Renal pelvis (tissue), 4 donors: ENCODE results near the gene ITIH3. TPM values are rescaled to one million over a fixed set of nuclear protein-coding genes. Genes with fewer than 3 reads are reported as not detected.

Experiments used
- DNase-seq: peaks from one replicate; pipeline ENCODE4 v3.0.0-alpha.2; 2013
- polyA plus RNA-seq, 3 donors: library from polyadenylated mRNA; unstranded; fragments of 120-200 nt; gene quantifications; one replicate each; pipeline ENCODE4 v1.2.1, GENCODE V29; 2013; ENCODE audit not compliant: insufficient read length in 3 of 3

The ITIH3 gene
- polyA plus RNA-seq, 3 donors, result 5.5 to 9.5 (median 5.7) TPM

DNA sequence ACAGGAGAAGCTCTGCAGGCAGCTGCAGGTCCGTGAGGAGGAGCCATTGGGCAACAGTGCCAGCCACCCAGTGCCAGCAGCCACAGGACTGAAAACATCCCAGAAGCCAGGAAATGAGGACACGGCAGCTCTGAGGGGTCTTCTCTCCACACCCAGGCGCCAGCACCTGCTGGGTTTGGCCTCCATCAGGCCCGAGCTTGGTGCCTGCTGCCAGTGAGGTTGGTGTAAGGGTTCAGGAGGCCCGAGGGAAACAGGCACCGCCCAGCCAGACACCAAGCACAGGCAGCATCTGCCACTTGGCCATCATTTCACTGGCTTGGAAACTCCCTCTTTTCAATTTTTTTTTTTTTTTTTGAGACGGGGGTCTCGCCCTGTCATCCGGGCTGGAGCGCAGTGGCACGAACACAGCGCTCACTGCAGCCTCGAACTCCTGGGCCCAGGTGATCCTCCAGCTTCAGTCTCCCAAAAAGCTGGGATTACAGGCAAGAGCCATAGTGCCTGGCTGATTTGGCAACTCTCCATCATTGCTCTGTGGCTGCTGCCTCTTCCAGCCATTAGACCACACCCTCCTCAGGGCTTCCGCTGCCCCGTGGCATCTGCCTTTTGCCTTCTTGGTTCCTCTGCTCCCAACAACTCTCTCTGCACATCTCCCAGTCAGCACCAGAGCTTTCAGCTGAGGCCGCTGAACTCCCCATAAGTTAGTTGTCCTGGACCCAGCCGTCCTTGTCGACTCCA, 1.5 kb upstream of the ITIH3 start:
- no peak for DNase-seq

DNA sequence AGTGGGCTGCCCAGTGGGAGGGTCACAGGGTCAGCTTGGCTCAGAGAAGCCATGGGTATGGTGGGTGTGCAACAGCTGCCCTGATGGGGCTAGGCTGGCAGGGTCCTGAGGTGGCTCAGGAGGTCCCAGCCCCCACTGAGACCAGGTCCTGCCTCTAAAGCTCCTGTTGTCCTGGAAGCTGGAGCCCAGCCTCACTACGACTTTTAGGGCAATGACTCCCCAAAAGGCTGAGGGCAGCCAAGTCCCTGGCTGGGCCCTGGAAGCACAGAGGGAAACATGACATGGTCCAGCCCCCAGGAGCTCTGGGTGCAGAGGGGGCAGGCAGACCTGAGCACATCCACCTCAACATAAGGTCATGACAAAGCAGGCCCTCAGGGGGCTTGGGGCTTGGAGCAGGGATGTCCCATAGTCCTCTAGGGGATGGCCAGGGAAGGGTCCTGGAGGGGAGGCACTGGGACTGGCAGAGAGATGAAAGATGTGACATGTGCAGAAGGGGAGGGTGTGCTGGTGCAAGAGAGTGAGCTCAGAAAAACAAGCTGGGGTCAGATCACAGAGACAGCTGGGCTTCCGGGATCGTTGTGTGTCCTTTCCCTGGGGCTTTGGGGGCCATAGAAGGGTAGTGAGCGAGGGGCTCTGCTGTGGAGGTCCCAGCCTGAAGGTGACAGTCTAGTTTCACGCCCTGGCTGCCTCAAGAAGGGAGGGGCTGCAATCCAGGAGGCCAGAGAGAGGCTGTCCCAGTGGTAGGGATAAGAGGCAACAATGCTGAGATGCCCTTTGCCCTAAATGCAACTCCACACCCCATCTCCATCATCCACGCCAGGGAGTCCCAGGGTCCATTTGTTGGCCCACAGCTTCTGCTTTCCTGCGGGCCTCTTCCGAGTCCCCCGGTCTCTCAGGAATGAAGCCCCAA, 639 bp upstream of the ITIH3 start:
- no peak for DNase-seq

DNA sequence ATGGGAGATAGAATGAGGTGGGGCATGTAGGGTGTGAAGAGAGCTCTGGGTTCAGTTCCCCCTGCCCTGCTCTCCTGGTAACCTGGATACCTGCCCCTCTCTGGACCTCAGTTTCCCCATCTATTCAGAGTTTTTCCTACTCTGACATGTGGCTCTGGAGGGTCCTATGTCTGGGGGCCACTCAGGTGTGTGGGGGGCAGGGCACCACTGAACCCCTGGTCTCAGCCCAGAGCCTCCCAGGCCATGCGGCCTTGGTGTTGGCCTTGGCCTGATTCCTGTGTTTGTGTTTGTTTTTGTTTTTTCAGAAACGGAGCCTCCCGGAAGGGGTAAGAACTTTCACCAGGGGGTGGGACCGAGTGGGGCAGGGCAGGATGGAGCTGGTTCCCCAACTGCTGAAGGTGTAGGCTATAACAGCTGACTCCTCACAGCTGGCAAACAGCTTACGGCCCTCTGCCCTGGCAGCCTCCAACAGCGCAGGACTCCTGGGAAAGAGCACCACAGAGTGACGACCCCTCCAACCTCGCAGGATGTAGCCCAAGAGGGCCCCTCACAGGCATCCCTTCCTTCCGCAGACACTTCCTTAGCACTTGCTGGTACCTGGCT, 803 bp downstream of the ITIH3 start:
- DNase-seq, result no peak

DNA sequence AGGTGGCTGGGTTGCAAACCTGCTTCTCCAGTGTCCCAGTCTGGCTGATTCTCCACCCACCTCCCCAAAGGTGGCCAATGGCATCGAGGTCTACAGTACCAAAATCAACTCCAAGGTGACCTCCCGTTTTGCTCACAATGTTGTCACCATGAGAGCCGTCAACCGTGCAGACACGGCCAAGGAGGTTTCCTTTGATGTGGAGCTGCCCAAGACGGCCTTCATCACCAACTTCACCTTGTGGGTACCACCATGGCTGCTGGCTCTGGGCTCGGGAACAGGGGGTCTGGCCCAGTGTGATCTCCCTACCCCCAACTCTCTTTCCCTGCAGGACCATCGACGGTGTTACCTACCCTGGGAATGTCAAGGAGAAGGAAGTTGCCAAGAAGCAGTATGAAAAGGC, 1.8 kb downstream of the ITIH3 start:
- no peak for DNase-seq

DNA sequence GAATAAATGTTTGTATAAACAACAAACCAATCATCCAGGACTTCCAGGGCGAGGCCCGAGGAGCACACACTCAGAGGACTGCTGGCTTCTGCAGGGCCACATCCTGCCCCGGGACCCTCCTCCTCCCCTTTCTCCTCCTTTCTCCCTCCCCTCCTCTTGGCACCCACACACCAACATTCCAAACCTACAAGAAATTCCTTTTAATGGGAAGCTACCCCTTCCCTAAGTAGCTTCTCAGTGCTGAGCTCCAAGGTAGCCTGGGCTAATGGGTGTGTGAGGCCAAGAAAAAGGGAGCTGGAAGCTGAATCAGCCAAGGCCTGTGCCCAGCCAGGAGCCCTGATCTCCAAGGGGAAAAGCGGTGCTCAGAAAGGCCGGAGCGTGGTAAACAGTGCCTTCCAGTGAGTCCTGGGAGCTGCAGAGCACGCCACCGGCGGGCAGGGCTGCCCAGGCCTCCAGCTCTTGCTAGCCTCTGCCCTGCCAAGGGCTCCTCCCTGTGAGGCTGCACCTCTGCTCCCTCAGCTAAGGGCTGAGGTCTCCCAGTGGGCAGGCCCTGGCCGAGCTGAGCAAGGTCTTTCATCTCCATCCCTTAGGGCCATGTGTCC, 3.9 kb downstream of the ITIH3 start:
- DNase-seq, result no peak

DNA sequence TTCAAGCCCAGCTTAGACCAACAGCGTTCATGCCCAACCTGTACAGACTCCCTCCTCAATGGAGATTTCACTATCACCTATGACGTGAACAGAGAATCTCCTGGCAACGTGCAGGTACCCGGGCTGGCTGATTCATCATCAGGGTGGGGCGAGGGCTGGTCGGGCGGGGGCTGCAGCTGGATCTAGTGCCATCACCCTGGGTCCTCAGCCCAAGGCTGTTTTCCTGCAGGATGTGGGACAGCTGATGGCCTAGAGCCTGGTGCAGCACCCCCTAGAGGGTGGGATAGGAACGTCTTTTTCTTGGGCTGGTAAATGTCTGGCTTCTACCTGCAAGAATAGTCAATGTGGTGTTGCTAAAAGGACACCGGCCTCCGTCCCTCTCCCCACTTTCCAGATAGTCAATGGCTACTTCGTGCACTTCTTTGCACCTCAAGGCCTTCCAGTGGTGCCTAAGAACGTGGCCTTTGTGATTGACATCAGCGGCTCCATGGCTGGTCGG, 4.4 kb downstream of the ITIH3 start:
- DNase-seq, result no peak

DNA sequence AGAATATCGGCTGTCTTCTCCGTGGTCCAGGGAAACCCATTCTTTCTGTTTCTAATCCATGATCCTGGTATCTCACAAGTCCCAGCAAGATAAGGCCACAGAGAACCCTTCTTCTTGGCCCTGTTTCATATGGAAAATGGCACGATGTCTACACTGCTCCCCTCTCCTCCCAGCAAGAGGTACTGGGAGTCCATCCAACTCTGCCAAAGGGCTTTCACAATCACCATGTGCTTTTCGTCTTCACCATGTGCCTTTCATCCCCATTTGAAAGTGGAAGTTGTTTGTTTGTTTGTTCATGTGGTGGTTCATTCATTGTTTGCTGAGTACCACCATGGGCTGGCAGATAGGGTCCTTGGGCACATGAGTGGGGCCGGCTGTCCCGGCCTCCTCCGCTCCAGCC, 5.5 kb downstream of the ITIH3 start:
- no peak for DNase-seq

DNA sequence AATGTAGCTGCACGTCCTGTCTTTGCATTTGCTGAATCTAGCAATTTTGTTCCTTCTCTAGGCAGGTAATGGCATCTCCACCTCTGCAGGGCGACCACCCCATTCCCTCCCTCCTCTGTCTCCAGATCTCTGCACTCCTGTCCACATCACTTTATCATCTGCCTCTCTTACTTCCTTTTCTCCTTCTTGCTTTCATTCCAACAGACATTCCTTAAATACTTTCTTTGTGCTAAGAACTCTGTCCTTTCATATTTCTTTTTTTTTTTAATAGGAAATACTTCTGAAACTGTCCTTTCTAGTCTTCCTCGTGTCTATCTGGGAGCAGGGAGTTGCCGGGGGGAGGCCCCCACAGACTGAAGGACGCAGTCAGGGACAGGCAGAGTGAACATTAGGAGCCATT, 7.2 kb downstream of the ITIH3 start:
- DNase-seq, result no peak

DNA sequence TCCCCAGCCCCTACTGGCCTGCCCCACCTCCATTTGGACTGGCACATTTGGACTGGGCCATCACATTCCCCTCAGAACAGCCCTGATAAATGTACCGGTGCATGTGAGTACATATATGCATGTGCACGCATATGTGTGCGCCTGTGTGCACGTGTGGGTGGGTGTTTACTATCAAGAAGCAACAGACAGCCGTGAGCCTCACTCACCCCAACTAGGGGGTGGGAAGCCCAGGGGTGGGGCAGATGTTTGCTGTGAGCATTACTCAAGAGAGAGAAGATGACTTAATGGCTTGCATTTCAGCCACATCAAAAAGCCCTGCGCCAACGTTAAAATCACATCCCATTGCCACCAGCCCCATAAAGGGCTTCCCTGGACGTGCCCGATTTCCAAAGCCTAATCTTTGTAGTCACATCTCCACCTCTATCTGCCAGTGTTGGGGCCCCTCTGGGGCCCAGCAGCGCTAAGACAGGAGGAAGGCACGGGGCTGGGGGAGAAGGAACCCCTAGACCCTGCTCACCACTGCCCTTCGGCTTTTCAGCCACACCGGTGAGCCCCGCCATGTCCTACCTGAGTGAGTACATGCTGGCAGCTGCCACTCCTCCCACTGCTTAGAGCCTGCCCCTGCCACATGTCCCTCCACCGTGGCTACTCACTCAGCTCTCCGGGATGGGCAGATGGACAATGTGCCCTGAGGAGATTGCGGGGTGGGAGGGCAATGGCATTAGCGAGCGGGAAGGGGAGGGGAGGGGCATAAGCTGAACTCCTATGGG, 10.9 kb downstream of the ITIH3 start:
- no peak for DNase-seq

DNA sequence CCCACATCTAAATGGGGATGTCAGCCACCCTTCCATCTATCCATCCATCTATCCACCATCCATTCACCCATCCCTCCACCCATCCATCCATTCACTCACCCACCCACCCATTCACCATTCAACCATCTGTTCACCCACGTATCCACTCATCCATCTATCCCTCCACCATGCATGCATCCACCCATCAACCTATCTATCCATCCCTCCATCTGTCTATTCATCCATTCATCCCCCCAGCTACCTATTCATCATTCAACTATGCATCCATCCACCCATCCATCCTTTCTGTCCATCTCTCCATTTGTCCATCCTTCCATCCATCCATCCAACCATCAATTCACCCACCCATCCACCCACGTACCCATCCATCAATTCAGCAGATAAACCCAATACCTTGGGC, 14.6 kb downstream of the ITIH3 start:
- no peak for DNase-seq

DNA sequence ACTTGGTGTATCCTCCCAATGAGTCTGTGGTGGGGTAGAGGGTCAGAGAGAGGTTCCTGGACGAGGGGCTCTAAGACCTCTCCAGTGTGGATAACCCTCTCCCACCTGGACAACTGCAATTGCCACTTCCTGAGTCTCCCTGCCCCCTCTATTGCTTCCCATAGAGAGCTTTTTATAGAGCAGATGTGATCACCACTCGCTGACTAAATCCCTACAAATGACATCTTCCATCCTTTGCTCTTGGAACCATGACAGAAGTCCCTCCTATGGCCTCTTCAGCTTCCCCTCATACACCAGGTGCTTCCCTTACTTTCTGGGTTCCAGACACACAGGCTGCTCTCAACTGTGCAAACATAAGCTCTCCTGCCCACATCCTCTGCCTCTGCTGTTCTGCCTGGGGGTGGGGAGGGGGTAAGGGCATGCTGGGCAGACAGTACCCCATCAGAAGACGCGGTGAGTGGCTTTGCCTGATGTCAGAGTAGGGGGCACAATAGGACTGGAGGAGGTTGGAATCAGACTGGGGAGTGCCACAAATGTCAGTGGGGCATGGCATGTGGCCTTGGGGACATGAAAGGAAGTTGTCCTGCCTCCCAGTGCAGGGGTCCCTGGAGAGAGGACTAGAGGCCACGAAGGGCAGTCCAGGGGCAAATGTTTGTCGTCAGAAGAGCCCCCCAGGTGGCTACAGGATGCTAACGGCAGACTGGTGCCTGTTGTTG, 15.2 kb downstream of the ITIH3 start:
- no peak for DNase-seq

DNA sequence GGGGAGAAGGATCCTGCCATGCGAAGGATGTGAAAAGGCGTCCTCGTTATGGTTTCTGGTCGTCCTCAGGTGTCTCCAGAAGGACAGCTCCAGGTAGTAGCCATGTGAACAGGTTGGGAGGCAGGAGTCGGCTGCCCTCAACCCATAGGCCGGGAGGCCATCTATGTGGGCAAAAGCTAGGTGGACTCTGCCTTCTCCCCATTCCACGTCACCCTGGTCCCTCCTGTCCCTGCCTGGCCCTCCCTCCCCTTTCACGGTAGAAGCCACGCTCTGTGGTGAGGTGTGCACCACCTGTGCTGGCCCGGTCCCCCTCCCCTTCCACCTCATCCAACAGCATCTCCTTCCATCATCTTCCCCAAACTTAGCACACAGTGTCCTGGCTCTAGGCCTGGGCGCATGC, 16.3 kb downstream of the ITIH3 start:
- no peak for DNase-seq

DNA sequence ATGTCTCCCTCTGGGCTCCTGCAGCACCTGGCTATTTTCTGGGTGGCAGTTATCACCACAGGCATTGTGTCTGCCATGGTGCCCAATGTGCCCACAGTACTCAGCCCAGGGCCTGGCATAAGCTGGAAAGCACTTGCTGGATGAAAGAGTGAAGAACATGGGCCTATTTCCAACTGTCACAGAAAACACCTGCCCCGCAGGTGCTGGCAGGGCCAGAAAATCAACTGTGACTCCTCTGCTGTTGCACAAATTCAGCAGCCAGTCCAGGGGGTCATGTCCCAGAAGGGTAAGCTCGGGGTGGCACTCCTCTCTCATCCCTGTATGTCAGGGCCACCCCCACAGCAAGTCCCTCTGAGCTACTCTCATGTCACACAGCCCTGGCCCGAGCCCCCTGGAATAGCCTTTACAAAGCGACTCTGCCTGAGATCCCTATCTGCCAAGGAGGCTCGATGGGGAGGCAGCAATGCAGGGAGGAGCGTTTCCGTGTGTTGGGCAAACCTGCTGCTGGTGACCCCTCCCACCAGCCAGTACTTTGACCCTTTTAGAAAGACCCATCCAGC, 16.9 kb downstream of the ITIH3 start:
- DNase-seq, result no peak

DNA sequence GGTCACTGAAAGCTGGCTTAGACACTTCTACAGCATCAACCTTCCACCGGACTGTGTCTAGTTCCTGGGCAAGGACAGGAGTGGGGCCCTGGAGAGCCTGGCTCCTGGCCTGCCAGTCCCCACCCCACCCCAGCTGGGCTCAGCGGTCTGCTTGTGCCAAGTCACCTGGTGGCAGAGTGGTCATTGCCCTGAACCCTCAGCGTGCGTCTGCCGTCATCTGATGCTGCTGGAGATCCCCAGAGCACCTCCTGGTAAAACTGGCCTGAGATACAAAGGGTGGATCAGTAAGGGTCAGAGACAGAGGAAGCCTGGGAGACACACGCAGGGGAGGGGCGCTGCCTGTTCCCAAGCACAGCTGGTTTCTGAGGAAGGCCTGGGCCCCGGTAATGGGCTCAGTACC, 19.2 kb downstream of the ITIH3 start:
- no peak for DNase-seq

DNA sequence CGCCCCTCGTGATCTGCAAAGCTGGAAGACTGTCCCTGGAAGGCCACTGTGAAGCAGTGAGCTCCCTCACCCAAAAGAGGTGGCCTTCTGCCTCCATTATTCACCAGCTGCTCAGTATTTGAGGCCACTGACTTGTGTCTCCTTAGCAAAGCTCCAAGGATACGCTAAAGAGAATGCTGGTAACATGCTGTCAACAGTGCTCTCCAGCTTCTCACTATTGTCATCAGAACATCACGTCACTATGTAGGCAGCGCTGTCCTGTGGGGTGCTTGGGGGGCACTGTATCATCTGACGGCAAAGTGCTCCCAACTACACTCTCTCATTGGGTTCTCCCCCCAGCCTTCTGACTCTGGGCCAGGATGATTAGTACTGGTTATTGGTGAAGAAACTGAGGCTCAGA, 21.6 kb downstream of the ITIH3 start:
- no peak for DNase-seq

DNA sequence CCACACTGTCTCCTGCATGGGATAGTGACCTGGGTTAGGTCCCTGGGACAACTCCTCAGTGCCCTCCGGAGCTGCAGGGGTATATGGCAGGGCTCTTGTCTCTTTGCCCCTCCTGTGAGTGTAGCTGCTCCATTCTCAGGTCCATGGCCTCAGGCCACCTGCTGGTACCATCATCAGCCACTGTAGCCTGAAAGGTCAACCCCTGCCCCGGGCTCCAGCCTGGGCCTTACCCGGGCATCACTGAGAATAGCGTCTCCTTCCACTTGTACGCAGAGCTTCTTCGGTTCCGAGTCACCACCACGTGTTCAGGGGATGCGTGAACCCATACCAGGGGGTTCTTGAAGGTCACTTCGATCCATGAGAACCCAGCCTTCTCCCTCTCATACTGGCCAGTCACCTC, 22.1 kb downstream of the ITIH3 start:
- no peak for DNase-seq

DNA sequence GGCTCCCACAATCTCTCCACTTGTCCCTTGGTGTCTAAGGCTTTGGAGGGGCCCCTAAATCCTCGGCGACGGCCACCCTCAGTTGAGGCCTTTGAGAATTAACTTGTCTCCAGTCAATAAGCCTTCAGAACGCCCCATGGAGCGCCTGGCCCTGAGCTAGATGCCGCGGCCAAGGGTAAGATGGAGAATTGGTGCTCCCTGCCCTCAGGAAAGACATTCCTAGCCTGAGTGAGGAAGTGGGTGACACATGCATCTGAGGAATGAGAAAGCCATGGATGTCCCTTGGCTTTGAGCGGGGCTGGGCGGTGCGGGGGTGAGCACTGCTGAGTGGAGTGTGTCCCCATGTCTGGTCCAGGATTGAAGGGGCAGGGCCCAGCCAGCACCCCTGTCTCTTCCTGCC, 22.6 kb downstream of the ITIH3 start:
- DNase-seq, result no peak

DNA sequence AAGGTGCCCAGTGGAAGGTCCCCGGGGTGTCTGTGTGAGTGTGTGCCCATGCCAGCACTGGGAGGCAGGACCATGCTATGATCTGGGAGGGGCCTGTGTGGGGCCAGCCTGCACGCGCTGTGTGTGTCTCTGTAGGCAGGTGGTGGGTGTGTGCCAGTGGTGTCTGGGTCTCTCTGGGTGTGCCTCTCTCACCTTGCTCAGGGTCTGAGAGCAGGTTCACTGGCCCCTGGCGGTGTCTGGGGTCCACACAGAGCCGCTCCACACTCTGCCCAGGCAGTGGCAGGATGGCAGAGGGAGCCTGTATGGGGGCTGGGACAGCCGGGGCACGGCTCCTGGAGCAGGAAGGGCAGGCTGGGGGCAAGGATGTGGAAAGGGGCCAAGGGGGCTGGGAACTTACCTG, 23.3 kb downstream of the ITIH3 start:
- no peak for DNase-seq

DNA sequence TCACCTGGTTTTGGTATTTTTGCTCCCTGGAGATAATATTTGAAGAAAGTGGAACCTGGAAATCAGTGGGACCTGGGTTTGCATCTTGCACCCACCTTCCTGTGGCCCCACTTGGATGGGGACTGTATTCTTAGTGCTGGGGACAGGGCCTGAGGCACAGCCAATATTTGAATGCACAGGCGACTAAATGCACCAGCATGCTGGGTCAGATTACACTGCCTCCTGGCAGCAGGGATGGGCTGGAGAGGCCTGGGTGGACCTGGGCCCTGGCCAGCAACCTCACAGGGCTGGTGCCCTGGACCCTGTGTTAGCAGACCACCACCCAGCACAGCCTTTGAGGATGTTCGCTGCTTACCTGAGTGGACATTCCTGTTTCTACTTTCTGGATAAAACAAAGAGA, 25.3 kb downstream of the ITIH3 start:
- no peak for DNase-seq

DNA sequence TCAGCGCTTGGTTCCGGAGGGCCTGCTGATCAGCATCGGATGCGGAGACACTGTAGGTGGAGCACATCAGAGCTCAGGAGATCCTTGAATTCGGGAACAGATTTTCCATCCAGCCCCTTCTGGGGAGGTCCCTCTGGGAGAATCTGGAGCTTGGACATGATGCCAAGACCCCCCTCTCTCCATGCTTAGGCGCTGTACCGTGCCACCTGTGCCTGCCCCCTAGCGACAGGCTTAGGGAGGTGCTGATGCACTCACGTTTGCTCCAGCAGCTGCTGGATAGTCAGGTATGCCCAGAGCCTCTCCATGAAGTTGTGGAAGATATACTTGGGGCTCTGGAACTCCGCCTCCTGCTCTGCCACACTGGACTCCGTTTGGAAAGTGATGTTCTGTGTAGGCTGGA, 26.1 kb downstream of the ITIH3 start:
- no peak for DNase-seq

DNA sequence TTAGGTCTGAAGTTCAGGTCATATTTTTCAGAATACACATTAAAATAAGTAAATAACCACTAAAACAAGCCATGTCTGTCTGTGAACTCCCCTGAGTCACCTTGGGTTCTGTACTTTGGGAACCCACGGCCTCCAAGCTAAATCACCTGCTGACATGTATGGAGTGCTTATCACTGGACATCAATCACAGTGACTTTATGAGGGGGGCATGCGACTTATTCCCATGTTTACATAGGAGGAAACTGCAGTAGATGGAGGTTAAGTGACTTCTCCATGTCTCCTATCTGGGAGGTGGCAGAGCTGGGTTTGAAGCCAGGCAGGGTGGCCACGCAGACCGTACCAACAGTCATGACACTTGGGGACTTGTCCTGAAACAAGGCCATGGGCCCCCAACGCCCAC, 27.8 kb downstream of the ITIH3 start:
- DNase-seq, result no peak
